ENCODE data around the gene TMEM108. TPM values are rescaled to one million over a fixed set of nuclear protein-coding genes. Genes with fewer than 3 reads are reported as not detected.

TMEM108 gene
- polyA plus RNA-seq, 1 donor from 2014 or later = not detected

DNA sequence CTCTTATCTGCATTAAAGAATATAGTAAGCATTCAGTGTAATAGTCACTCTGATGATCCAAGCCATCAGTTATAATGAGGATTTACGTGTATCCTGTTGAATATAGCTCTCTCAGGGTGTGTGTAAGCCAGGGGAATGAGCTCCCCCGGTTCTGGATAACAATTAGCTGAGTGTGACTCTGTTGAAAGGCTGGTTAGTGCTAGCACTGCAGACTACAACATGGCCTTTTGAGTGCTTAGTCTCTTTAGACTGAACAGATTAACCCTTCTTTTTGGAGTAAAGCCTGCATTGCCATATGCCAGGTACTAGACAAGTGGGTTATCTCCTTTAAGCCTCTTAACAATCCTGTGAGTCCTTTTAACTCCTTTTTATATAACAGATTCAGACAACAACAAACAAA, 119.5 kb downstream of the TMEM108 start:
- no peaks in the 10 kb centered on the region for H3K36me3 Mint-ChIP-seq
- H3K4me3 Mint-ChIP-seq = no peak overlapping the region
- H3K9me3 Mint-ChIP-seq = peaks cover 0 to 8% (median 0%) of the 10 kb centered on the region in 3 donors
- no peak overlapping the region for H3K27ac Mint-ChIP-seq
- H3K4me1 Mint-ChIP-seq = peaks cover 0 to 2% (median 0%) of the 10 kb centered on the region in 3 donors
- H3K27me3 Mint-ChIP-seq = peaks cover 4% of the 10 kb centered on the region

DNA sequence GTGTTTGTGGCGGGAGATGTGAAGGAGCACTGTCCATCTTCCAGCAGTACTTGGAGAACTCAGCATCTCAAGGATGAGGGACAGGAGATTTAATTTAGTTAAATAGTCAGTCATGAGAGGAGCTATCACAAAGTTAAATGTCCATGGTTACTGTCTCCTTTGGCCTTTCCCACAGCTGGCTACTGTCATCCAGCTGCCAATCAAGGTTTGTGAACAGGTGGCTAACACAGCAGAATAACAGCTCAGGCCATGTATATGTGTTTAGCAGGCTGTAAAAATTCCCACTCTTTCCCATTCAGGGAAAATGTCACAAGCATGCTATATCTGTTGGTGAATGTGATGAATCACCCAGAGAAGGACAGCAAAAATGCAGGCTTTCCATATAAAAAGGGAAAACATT, 120.5 kb downstream of the TMEM108 start:
- Mint-ChIP-seq H3K4me1 (peaks cover 0 to 2% (median 0%) of the 10 kb centered on the region in 3 donors), H3K9me3 (peaks cover 0 to 8% (median 0%) of the 10 kb centered on the region in 3 donors), H3K27me3 (peaks cover 5% of the 10 kb centered on the region), H3K27ac (no peak overlapping the region), H3K4me3 (no peak overlapping the region), H3K36me3 (no peaks in the 10 kb centered on the region)

DNA sequence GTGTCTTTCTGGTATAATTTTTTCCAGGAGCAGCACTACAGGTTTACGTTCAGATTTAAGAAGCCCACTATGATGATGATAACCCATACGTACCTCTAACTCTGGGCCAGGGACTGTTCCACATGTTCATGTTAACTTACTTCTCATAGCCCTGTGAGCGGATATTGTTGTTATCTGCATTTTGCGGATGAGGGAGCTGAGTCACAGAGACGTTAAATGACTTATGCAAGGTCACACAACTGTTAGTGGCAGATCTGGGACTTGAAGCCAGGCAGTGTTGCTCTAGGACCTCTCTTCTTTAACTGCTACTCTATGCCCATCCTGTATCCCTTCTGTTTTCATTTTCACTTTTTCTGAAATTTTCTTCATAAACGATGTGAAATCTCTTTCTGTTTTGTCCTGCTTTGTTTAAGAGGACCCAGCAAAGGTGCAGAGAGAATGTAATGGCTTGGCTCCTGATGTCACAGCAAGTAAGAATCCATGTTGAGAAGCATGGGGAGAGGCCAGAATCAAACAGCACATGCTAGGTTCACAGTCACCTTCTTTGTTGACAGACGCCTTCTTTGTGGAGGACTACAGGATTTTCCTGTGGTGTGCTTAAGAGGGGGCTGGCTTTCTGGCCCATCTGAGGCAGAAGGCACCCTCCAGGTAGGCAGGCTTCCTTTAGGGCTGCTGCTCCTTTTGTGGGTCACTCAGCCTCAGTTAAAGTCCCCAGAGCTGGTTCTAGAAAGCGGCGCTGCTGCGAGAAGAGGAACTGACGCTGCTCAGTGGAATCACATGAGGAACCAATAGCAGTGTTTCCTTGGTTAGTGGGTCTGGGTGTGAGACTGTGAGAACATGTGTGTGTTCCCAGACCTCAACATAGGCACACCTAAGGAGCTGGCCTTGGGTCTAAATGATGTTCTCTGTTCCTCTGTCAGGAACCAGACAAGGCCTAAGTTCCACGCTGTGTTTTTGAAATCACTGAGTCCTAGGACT, 121.6 kb downstream of the TMEM108 start:
- peaks cover 0 to 7% (median 0%) of the 10 kb centered on the region in 3 donors for H3K9me3 Mint-ChIP-seq
- no peaks in the 10 kb centered on the region for H3K36me3 Mint-ChIP-seq
- peaks cover 0 to 2% (median 0%) of the 10 kb centered on the region in 3 donors for H3K4me1 Mint-ChIP-seq
- no peak overlapping the region for H3K27ac Mint-ChIP-seq
- peaks cover 5% of the 10 kb centered on the region for H3K27me3 Mint-ChIP-seq
- H3K4me3 Mint-ChIP-seq = no peak overlapping the region

DNA sequence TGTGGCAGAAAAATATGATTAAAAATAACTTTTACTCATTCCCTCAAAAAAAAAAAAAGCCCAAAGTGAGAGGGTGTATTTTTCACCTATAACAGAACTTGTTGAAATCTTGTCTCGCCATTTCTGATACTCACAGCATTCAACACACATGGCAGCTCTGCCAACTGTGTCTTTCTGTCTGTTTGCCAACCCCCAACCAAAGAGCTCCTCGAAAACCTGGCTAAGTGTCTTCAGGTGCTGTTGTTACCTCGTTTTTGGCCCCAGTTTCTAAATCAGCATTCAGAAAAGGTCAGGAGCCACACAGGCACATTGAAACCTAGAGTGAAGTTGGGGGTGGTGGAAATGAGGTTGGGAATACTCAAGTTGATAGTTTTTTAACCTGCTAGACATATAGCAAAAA, 123.5 kb downstream of the TMEM108 start:
- Mint-ChIP-seq H3K36me3 (no peaks in the 10 kb centered on the region), H3K27me3 (peaks cover 8% of the 10 kb centered on the region), H3K27ac (no peak overlapping the region), H3K4me3 (no peak overlapping the region), H3K9me3 (peaks cover 0 to 4% (median 0%) of the 10 kb centered on the region in 3 donors), H3K4me1 (peaks cover 0 to 2% (median 0%) of the 10 kb centered on the region in 3 donors)

GRCh38 chr3:133162265-133162664, 124.1 kb downstream of the TMEM108 start:
- peaks cover 0 to 2% (median 0%) of the 10 kb centered on the region in 3 donors for H3K4me1 Mint-ChIP-seq
- no peaks in the 10 kb centered on the region for H3K36me3 Mint-ChIP-seq
- H3K9me3 Mint-ChIP-seq = peaks cover 0 to 4% (median 3%) of the 10 kb centered on the region in 3 donors
- no peak overlapping the region for H3K27ac Mint-ChIP-seq
- H3K4me3 Mint-ChIP-seq = no peak overlapping the region
- peaks cover 8% of the 10 kb centered on the region for H3K27me3 Mint-ChIP-seq

DNA sequence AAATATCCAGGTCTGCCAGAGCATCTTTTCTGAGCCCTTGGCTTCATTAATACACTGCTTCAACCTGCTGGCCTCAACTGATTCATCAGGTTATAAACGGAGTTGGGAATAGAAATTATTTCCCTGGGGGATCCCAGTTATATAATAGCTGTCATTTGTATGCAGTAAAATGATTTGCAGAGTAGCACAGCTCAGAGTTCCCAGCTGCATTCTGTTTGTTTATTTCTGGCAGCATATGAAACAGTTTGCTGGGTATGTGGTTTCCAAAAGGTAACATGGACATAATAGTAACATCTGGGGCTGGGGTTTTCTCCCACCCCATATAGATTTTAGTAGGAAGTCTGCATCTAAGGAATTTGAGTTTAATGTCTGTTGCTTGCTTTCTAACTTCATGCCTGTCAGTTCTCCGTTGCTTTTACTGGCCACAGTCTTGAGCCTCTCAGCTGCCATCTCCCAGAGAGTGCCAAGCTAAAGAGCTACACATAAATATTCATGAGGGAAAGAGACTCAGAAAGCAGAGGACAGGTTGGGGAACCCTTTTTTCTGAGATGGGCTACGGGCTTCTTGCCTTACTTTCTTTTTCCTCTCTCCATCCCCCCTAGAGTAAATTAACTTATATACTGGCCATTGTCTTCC, 124.6 kb downstream of the TMEM108 start:
- no peak overlapping the region for H3K27ac Mint-ChIP-seq
- H3K36me3 Mint-ChIP-seq = no peaks in the 10 kb centered on the region
- H3K27me3 Mint-ChIP-seq = peaks cover 8% of the 10 kb centered on the region
- peaks cover 0 to 4% (median 3%) of the 10 kb centered on the region in 3 donors for H3K9me3 Mint-ChIP-seq
- peaks cover 0 to 2% (median 0%) of the 10 kb centered on the region in 3 donors for H3K4me1 Mint-ChIP-seq
- no peak overlapping the region for H3K4me3 Mint-ChIP-seq

GRCh38 chr3:133167340-133168024, 129.3 kb downstream of the TMEM108 start:
- H3K27ac Mint-ChIP-seq = no peak overlapping the region
- H3K9me3 Mint-ChIP-seq = peaks cover 0 to 4% (median 3%) of the 10 kb centered on the region in 3 donors
- H3K4me3 Mint-ChIP-seq = no peak overlapping the region
- H3K4me1 Mint-ChIP-seq = peaks cover 0 to 2% (median 1%) of the 10 kb centered on the region in 3 donors
- H3K27me3 Mint-ChIP-seq = peaks cover 6% of the 10 kb centered on the region
- no peaks in the 10 kb centered on the region for H3K36me3 Mint-ChIP-seq

GRCh38 chr3:133168025-133168401, 129.8 kb downstream of the TMEM108 start:
- H3K27ac Mint-ChIP-seq = no peak overlapping the region
- H3K27me3 Mint-ChIP-seq = peaks cover 4% of the 10 kb centered on the region
- H3K36me3 Mint-ChIP-seq = no peaks in the 10 kb centered on the region
- peaks cover 0 to 2% (median 1%) of the 10 kb centered on the region in 3 donors for H3K4me1 Mint-ChIP-seq
- no peak overlapping the region for H3K4me3 Mint-ChIP-seq
- peaks cover 0 to 4% (median 3%) of the 10 kb centered on the region in 3 donors for H3K9me3 Mint-ChIP-seq

DNA sequence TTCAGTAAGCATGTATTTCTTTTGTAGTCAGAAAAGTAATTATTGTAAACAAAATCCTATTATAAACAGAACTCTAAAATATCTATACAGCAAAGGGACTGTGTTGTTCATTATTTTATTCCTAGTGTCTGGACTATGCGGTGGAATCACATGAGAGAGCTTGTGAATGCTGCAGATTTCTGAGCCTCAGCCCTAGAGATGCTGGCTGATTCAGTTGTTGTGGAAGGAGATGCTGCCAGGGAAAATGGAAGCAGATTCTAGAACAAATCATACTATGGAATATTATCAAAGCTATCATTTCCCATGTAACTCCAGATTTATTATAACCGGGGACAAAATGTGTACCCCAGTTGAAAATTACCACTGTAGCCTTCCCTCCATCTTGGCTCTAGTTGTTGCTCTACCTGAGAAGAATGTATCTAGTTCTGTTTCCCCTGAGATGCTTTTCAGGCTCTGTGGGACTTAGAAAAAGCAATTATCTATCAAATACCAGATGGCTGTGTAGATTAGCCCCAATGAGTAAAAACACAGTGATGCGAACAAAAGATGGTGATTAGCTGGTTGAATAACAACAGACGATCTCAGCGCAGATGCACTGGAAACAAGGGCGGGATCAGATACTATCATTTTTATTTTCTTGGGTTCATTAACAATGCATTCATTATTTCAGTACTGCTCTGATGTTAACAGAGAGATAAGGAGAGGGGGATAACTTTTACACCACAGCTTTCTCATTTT, 131.3 kb downstream of the TMEM108 start:
- H3K4me1 Mint-ChIP-seq = peaks cover 0 to 2% (median 1%) of the 10 kb centered on the region in 3 donors
- no peaks in the 10 kb centered on the region for H3K36me3 Mint-ChIP-seq
- H3K9me3 Mint-ChIP-seq = peaks cover 0 to 4% (median 3%) of the 10 kb centered on the region in 3 donors
- no peak overlapping the region for H3K27ac Mint-ChIP-seq
- no peak overlapping the region for H3K4me3 Mint-ChIP-seq
- peaks cover 6% of the 10 kb centered on the region for H3K27me3 Mint-ChIP-seq

- Mint-ChIP-seq H3K4me1 (peaks cover 0 to 2% (median 1%) of the 10 kb centered on the region in 3 donors), H3K27me3 (peaks cover 3% of the 10 kb centered on the region), H3K9me3 (peaks cover 0 to 2% (median 2%) of the 10 kb centered on the region in 3 donors), H3K4me3 (no peak overlapping the region), H3K36me3 (peaks cover 1% of the 10 kb centered on the region), H3K27ac (no peak overlapping the region)
Measured at GRCh38 chr3:133171831-133172230, 133.6 kb downstream of the TMEM108 start.

GRCh38 chr3:133181392-133182150, 143.4 kb downstream of the TMEM108 start:
- H3K27ac Mint-ChIP-seq = no peak overlapping the region
- H3K36me3 Mint-ChIP-seq = no peaks in the 10 kb centered on the region
- H3K4me3 Mint-ChIP-seq = no peak overlapping the region
- H3K4me1 Mint-ChIP-seq = no peaks in the 10 kb centered on the region
- no peaks in the 10 kb centered on the region for H3K9me3 Mint-ChIP-seq
- H3K27me3 Mint-ChIP-seq = no peaks in the 10 kb centered on the region

- Mint-ChIP-seq H3K9me3 (peaks cover 0 to 2% (median 0%) of the 10 kb centered on the region in 3 donors), H3K36me3 (no peaks in the 10 kb centered on the region), H3K27me3 (peaks cover 5% of the 10 kb centered on the region), H3K4me1 (no peaks in the 10 kb centered on the region), H3K27ac (no peak overlapping the region), H3K4me3 (no peak overlapping the region)
Measured at GRCh38 chr3:133187870-133188379, 149.7 kb downstream of the TMEM108 start.

- Mint-ChIP-seq H3K4me3 (no peak overlapping the region), H3K4me1 (no peaks in the 10 kb centered on the region), H3K27ac (no peak overlapping the region), H3K27me3 (peaks cover 5% of the 10 kb centered on the region), H3K9me3 (peaks cover 0 to 2% (median 0%) of the 10 kb centered on the region in 3 donors), H3K36me3 (no peaks in the 10 kb centered on the region)
Measured at GRCh38 chr3:133188996-133189395, 150.8 kb downstream of the TMEM108 start.
